ENCODE data around the gene IQCH. TPM values are rescaled to one million over a fixed set of nuclear protein-coding genes. Genes with fewer than 3 reads are reported as not detected.
"Not testable (repeated sequence)": the region's sequence is repeated elsewhere in the genome, so short reads cannot be mapped to it uniquely, and the experiment has no call there.

IQCH gene
- total RNA-seq, 2 experiments from 2014 or later = 0.98 to 1.9 TPM

GRCh38 chr15:67228286-67228685, 26.3 kb upstream of the IQCH start:
- ATAC-seq = no peak
- CTCF ChIA-PET = no interaction called here
- Mint-ChIP-seq H3K27ac (peak overlapping the region; percentile 39), H3K36me3 (peaks cover 49% of the 10 kb centered on the region), H3K9me3 (ENCODE audit: low read depth) (no peaks in the 10 kb centered on the region), H3K4me1 (peaks cover 12% of the 10 kb centered on the region), H3K4me3 (no peak overlapping the region), H3K27me3 (no peaks in the 10 kb centered on the region)
- DNase-seq = no peak

GRCh38 chr15:67230504-67230903, 24.1 kb upstream of the IQCH start:
- ATAC-seq (no peak), DNase-seq (no peak)
- Mint-ChIP-seq H3K4me3 (no peak overlapping the region), H3K36me3 (peaks cover 61% of the 10 kb centered on the region), H3K9me3 (ENCODE audit: low read depth) (no peaks in the 10 kb centered on the region), H3K27ac (no peak overlapping the region), H3K27me3 (no peaks in the 10 kb centered on the region), H3K4me1 (peaks cover 12% of the 10 kb centered on the region)
- CTCF ChIA-PET = interaction anchor here (1.1 kb wide), 1 partner anchor 12 kb away, joined by 3 read pairs; no protein-coding TSS in a partner anchor

- H3K9me3 Mint-ChIP-seq (ENCODE audit: low read depth) = no peaks in the 10 kb centered on the region
- no peak overlapping the region for H3K4me3 Mint-ChIP-seq
- CTCF ChIA-PET = interaction anchor here (0.7 kb wide), 1 partner anchor 13 kb away, joined by 3 read pairs; no protein-coding TSS in a partner anchor
- no peaks in the 10 kb centered on the region for H3K27me3 Mint-ChIP-seq
- H3K4me1 Mint-ChIP-seq = peaks cover 12% of the 10 kb centered on the region
- DNase-seq (no peak), ATAC-seq (no peak)
- H3K27ac Mint-ChIP-seq = no peak overlapping the region
- H3K36me3 Mint-ChIP-seq = peaks cover 55% of the 10 kb centered on the region
Measured at GRCh38 chr15:67232591-67232990, 22.0 kb upstream of the IQCH start.

DNA sequence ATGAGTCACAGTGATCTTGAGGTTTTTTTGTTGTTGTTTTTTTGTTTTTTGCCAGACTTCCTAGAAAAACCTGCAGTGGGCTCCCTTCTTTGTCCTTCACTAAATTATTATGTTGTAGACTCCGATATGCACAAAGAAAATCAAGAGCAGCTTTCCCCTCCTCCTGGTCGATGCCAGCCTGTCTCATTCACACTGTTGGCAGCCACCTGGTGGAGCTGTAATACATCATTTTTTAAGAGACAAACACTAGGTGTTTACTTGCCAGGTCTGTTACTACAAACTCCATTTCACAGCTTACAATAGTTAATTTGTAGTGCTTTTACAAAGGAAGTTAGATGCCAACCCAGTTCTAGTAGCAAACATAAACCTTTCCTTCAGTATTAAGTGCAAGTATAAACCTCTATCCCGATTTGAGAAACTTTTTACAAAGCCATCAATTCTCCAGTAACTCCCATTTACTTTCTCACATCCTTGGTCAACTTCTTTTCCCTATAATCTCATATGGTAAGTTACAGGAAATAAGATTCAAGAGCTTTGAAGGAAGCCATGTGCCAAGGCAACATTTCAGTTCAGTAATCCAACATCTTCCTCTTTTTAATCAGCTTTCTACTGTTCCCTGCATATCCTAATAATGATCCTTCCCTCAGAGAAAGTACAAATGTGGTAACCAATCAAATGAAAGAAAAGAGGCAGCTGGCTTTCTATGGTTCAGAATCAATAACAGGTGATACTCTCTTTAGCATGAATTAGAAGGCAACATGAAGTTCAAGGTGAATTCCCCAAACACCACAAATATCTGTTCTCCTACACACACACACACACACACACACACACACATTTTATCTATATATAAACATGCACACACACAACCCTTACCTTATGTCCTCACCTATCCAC, 14.1 kb upstream of the IQCH start:
- Mint-ChIP-seq H3K27me3 (no peaks in the 10 kb centered on the region), H3K4me1 (peaks cover 47% of the 10 kb centered on the region), H3K4me3 (peak overlapping the region; percentile 56), H3K27ac (peak overlapping the region; percentile 87), H3K9me3 (ENCODE audit: low read depth) (peaks cover 3% of the 10 kb centered on the region), H3K36me3 (peaks cover 25% of the 10 kb centered on the region)
- peak; percentile 56 for DNase-seq
- CTCF ChIA-PET = interaction anchor here (0.9 to 3.4 kb wide), 16 partner anchors 10 to 300 kb away, joined by 3 to 16 read pairs (median 4); no protein-coding TSS in a partner anchor
- ATAC-seq = peak; percentile 48

GRCh38 chr15:67241132-67241855, 13.3 kb upstream of the IQCH start:
- Mint-ChIP-seq H3K27ac (peak overlapping the region; percentile 87), H3K4me1 (peaks cover 47% of the 10 kb centered on the region), H3K36me3 (peaks cover 28% of the 10 kb centered on the region), H3K9me3 (ENCODE audit: low read depth) (peaks cover 3% of the 10 kb centered on the region), H3K4me3 (peak overlapping the region; percentile 56), H3K27me3 (no peaks in the 10 kb centered on the region)
- ATAC-seq (peak; percentile 92), DNase-seq (peak; percentile 74)
- CTCF ChIA-PET = interaction anchor here (0.7 to 3.4 kb wide), 9 partner anchors 11 to 299 kb away, joined by 3 to 16 read pairs (median 5); no protein-coding TSS in a partner anchor

- Mint-ChIP-seq H3K4me1 (peaks cover 47% of the 10 kb centered on the region), H3K27me3 (no peaks in the 10 kb centered on the region), H3K9me3 (ENCODE audit: low read depth) (peaks cover 5% of the 10 kb centered on the region), H3K36me3 (peaks cover 41% of the 10 kb centered on the region), H3K27ac (peak overlapping the region; percentile 14), H3K4me3 (peak overlapping the region; percentile 1)
- CTCF ChIA-PET = interaction anchor here (0.7 to 1.0 kb wide), 2 partner anchors 9 to 25 kb away, joined by 3 read pairs; no protein-coding TSS in a partner anchor
- no peak for DNase-seq
- ATAC-seq = no peak
Measured at GRCh38 chr15:67242708-67243111, 11.9 kb upstream of the IQCH start.

DNA sequence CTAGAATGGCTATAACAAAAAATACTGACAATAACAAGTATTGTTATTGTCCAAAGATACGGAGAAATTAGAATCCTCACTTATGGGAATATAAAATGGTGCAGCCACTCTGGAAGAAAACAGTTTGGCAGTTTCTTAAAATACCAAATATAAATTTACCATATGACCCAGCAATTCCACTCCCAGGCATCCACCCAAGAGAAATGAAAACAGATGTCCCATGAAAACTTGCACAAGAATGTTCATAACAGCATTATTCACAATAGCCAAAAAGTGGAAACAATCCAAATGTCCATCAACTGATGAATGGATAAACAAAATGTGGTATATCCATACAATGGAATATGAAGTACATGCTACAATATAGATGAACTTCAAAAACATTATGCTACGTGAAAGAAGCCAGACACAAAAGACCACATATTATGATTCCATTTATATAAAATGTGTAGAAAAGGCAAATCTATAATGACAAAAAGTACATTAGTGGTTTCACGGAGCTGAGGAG, 9.6 kb upstream of the IQCH start:
- ATAC-seq (no peak), DNase-seq (no peak)
- Mint-ChIP-seq H3K9me3 (ENCODE audit: low read depth) (peaks cover 5% of the 10 kb centered on the region), H3K4me3 (no peak overlapping the region), H3K36me3 (peaks cover 51% of the 10 kb centered on the region), H3K27ac (no peak overlapping the region), H3K4me1 (peaks cover 42% of the 10 kb centered on the region), H3K27me3 (no peaks in the 10 kb centered on the region)
- CTCF ChIA-PET = interaction anchor here (2.0 kb wide), 1 partner anchor 298 kb away, joined by 8 read pairs; no protein-coding TSS in a partner anchor

DNA sequence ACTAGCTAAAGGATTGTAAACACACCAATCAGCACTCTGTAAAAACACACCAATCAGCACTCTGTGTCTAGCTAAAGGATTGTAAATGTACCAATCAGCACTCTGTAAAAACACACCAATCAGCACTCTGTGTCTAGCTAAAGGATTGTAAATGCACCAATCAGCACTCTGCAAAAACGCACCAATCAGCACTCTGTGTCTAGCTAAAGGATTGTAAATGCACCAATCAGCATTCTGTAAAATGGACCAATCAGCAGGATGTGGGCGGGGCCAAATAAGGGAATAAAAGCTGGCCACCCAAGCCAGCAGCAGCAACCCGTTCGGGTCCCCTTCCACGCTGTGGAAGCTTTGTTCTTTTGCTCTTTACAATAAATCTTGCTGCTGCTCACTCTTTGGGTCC, 8.0 kb upstream of the IQCH start:
- H3K27me3 Mint-ChIP-seq; H3K4me3 Mint-ChIP-seq; ATAC-seq; H3K27ac Mint-ChIP-seq; DNase-seq; H3K9me3 Mint-ChIP-seq (ENCODE audit: low read depth): not testable (repeated sequence)
- Mint-ChIP-seq H3K4me1 (peaks cover 31% of the 10 kb centered on the region), H3K36me3 (peaks cover 59% of the 10 kb centered on the region)
- CTCF ChIA-PET = interaction anchor here (0.7 to 2.0 kb wide), 2 partner anchors 290 to 300 kb away, joined by 3 to 8 read pairs; no protein-coding TSS in a partner anchor

GRCh38 chr15:67248011-67248505, 6.5 kb upstream of the IQCH start:
- Mint-ChIP-seq H3K9me3 (ENCODE audit: low read depth) (peaks cover 5% of the 10 kb centered on the region), H3K4me3 (no peak overlapping the region), H3K27me3 (no peaks in the 10 kb centered on the region), H3K27ac (no peak overlapping the region), H3K36me3 (peaks cover 60% of the 10 kb centered on the region), H3K4me1 (peaks cover 33% of the 10 kb centered on the region)
- CTCF ChIA-PET = interaction anchor here (1.2 to 1.3 kb wide), 2 partner anchors 9 to 165 kb away, joined by 3 read pairs; no protein-coding TSS in a partner anchor
- ATAC-seq (no peak), DNase-seq (no peak)

DNA sequence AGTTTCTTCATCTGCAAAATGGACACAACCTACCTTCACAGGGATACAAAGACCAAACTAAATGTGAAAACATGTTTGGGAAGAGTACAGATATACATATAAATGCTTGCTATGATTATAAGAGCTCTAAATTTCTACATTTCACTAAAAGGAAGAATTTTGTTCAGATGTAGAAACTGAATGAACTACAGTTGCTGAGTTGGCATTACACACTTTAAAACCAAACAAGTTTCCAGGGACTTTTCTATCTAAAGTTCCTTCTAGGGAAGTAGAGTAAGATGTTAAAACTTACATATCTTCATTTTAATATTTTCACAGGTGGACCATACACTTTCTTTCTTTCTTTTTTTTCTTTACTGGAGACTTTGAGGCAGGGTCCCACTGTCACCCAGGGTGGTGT, 4.8 kb upstream of the IQCH start:
- no peak for DNase-seq
- no peak overlapping the region for H3K27ac Mint-ChIP-seq
- H3K27me3 Mint-ChIP-seq = no peaks in the 10 kb centered on the region
- no peak for ATAC-seq
- peaks cover 36% of the 10 kb centered on the region for H3K4me1 Mint-ChIP-seq
- H3K36me3 Mint-ChIP-seq = peaks cover 51% of the 10 kb centered on the region
- H3K4me3 Mint-ChIP-seq = no peak overlapping the region
- H3K9me3 Mint-ChIP-seq (ENCODE audit: low read depth) = peaks cover 3% of the 10 kb centered on the region
- CTCF ChIA-PET = interaction anchor here (1.6 kb wide), 1 partner anchor 10 kb away, joined by 3 read pairs; no protein-coding TSS in a partner anchor

- DNase-seq (no peak), ATAC-seq (no peak)
- Mint-ChIP-seq H3K27ac (no peak overlapping the region), H3K36me3 (peaks cover 38% of the 10 kb centered on the region), H3K9me3 (ENCODE audit: low read depth) (peaks cover 3% of the 10 kb centered on the region), H3K4me3 (no peak overlapping the region), H3K4me1 (peaks cover 45% of the 10 kb centered on the region), H3K27me3 (peaks cover 4% of the 10 kb centered on the region)
- CTCF ChIA-PET = interaction anchor here (1.2 to 1.4 kb wide), 2 partner anchors 8 to 11 kb away, joined by 3 to 8 read pairs; no protein-coding TSS in a partner anchor
Measured at GRCh38 chr15:67251318-67251717, 3.3 kb upstream of the IQCH start.

- no peaks in the 10 kb centered on the region for H3K9me3 Mint-ChIP-seq (ENCODE audit: low read depth)
- peaks cover 41% of the 10 kb centered on the region for H3K4me1 Mint-ChIP-seq
- peaks cover 21% of the 10 kb centered on the region for H3K36me3 Mint-ChIP-seq
- H3K4me3 Mint-ChIP-seq = peak overlapping the region; percentile 89
- no peak for DNase-seq
- H3K27ac Mint-ChIP-seq = peak overlapping the region; percentile 96
- no peak for ATAC-seq
- peaks cover 4% of the 10 kb centered on the region for H3K27me3 Mint-ChIP-seq
- CTCF ChIA-PET = no interaction called here
Measured at GRCh38 chr15:67253101-67253500, 1.5 kb upstream of the IQCH start.
